GM20000 (cell line): ENCODE results near the gene FAM50A.
"Not testable (repeated sequence)": the region's sequence is repeated elsewhere in the genome, so short reads cannot be mapped to it uniquely, and the experiment has no call there.

Experiments
- DNase-seq: peaks from one replicate; pipeline ENCODE4 v3.0.0; 2012; ENCODE audit warnings: low spot score
- TF ChIP-seq, protein P1 (sequence below): IDR thresholded peaks from 2 replicates; pipeline ENCODE4 v1.5.1; 2012; ENCODE audit warnings: mild to moderate bottlenecking, control low read depth; ENCODE audit errors: extremely low read depth, missing control alignments

The FAM50A gene, protein sequence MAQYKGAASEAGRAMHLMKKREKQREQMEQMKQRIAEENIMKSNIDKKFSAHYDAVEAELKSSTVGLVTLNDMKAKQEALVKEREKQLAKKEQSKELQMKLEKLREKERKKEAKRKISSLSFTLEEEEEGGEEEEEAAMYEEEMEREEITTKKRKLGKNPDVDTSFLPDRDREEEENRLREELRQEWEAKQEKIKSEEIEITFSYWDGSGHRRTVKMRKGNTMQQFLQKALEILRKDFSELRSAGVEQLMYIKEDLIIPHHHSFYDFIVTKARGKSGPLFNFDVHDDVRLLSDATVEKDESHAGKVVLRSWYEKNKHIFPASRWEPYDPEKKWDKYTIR

DNA sequence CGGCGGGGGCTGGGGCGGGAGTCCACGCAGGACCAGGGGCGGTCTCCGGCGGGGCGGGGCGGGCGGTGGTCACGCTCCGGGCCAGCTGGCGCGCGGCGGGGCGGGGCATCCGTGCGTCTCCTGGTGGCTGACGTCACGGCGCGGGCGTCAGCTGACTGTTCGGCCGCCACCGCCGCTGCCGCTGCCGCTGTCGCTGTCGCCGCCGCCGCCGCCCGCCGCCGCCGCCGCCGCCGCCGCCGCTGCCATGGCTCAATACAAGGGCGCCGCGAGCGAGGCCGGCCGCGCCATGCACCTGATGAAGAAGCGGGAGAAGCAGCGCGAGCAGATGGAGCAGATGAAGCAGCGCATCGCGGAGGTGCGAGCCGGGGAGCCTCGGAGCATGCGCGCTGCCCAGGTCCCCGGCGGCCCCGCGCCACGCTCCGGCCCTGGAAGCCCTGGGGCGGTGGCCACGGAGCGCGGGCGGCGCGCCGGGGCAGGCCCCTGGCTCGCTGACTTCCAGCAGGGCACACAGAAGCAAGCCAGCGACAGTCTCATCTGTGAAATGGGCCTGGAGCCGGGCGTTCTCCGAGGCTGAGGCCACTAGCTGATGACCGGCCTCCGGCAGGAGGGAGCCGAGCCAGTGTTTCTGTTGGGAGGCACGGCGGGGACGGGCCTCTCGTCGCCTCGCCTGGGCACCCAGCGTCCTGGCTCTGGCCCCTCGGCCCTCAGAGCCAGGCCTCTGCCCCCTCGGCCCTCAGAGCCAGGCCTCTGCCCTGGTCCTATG lies at the start of gene FAM50A:
Gene FAM50A (plus strand): TSS at position 150 of the 763 bp plus-strand sequence. CDS start 95 bp downstream, at position 245.
- TF ChIP-seq, protein P1, sequence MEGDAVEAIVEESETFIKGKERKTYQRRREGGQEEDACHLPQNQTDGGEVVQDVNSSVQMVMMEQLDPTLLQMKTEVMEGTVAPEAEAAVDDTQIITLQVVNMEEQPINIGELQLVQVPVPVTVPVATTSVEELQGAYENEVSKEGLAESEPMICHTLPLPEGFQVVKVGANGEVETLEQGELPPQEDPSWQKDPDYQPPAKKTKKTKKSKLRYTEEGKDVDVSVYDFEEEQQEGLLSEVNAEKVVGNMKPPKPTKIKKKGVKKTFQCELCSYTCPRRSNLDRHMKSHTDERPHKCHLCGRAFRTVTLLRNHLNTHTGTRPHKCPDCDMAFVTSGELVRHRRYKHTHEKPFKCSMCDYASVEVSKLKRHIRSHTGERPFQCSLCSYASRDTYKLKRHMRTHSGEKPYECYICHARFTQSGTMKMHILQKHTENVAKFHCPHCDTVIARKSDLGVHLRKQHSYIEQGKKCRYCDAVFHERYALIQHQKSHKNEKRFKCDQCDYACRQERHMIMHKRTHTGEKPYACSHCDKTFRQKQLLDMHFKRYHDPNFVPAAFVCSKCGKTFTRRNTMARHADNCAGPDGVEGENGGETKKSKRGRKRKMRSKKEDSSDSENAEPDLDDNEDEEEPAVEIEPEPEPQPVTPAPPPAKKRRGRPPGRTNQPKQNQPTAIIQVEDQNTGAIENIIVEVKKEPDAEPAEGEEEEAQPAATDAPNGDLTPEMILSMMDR: no peak
- peak; percentile 94 for DNase-seq

DNA sequence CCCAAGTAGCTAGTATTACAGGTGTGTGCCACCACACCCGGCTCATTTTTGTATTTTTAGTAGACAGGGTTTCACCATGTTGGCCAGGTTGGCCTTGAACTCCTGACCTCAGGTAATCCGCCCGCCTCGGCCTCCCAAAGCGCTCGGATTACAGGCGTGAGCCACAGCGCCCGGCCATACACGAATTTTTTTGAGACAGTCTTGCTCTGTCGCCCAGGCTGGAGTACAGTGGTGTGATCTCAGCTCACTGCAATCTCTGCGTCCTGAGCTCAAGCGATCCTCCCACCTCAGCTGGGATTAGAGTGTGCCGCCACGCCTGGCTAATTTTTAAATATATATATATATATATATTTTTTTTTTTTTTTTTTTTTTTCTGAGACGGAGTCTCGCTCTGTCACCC lies 47.6 kb upstream of the FAM50A start:
- DNase-seq: not testable (repeated sequence)

DNA sequence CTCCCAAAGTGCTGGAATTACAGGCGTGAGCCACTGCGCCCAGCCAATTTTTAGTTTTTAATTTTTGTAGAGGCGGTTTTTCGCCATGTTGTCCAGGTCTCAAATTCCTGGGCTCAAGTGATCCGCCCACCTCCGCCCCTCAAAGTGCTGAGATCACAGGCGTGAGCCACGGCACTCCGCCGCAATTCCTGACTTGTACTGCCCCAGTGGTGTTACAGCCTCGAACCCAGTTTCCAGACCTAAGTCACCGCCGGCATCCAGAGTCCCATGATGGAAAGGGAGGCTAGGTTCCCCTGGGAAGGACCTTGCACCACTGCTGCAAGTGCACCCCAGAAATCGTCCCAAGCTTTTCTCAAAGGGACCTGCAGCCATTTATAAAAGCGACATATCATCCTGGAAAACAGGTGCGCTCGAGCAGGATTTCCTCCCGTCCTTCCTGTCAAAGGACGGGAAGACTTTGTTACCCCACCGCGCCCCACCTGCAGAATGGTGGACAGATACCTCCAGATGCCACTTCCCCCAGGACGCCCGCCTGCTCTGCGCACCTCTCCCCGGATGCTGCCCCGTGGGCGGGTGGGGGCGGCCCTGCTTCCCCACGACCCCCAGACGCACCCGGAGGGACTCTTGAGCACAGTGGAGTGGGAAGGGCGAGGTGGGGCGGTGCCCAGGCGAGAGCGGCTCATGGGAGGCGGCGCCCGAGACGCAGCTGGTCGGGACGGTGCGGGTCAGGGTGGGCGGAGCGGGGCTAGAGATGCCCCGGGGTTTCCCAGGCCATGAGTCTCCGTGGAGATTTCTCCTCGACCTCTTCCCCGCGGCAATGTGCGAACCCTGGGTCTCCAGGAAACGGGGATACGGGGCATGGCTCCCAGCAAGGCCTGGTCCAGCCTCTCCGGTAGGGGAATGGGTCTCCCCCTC lies 46.7 kb upstream of the FAM50A start:
- TF ChIP-seq, protein P1: no peak
- DNase-seq: peak; percentile 61

DNA sequence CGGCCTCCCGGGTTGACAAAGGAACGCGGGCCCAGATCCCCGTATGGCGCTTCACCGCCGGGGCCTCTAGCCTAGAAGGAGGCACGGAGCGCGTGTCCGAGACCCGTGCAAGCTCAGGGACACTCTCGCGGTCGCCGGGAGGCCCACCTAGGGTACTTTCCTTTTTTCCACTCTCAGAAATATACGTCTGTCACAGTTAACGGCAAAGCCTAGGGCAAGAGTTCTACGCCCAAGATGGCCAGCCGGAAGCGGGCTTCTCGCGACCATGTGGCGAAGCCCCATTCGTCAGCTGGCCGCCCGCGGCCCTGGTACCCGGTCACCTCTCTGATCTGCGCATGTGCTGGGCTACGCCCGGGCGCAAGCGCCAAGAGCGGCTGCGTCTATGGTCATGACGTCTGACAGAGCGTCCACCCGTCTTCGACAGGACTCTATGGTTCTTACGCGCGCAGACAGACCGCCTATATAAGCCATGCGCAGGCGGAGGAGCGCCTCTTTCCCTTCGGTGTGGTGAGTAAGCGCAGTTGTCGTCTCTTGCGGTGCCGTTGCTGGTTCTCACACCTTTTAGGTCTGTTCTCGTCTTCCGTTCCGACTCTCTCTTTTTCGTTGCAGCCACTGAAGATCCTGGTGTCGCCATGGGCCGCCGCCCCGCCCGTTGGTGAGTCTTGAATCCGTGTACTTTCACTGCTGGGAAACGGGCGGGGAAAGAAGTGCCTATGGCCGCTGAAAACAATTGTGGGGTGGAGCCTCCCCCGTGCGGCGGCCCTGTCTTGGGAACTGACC lies 45.9 kb upstream of the FAM50A start, which contains the start of gene RPL10:
Gene RPL10 (plus strand): TSS at position 490 of the 780 bp plus-strand sequence. CDS start 143 bp downstream, at position 633.
- DNase-seq: peak; percentile 91
- TF ChIP-seq, protein P1: no peak

DNA sequence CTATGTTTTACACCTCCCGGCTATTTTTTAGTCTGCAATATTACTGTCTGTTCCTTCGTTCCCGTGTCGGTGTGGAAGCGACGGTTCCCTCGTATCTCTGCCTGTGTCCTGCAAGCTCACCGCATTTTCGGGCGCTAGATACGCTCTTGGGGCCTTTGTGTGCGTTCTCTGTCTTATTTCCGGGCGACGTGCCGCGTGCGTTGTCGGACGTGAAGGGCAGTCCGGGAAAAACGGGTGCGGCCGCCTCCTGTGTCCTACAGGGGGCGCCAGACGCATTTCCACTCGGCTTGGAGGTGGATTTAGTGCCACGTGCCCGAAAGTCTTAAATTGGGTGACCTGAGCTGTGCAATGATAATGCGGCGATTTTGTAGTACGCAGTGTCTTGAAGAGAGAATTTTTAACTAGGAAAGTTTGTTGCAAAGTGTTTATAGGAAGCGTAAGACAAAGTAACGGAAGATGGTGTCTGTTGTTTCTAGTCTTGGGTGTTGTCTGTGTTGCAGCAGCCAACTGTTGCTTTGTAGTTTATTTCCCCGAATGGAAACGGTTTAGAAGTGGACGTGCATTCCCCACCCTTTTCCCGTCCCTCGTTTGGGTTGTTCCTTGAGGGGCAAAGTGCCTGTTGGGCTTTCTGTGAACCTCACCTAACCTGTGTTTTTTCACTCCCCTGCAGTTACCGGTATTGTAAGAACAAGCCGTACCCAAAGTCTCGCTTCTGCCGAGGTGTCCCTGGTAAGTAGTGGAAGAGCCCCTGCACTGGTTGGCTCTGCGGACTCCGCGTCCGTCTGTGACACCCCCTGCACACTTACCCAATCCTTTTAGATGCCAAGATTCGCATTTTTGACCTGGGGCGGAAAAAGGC lies 45.0 kb upstream of the FAM50A start:
- TF ChIP-seq, protein P1: peak; percentile 63
- DNase-seq: peak; percentile 57

DNA sequence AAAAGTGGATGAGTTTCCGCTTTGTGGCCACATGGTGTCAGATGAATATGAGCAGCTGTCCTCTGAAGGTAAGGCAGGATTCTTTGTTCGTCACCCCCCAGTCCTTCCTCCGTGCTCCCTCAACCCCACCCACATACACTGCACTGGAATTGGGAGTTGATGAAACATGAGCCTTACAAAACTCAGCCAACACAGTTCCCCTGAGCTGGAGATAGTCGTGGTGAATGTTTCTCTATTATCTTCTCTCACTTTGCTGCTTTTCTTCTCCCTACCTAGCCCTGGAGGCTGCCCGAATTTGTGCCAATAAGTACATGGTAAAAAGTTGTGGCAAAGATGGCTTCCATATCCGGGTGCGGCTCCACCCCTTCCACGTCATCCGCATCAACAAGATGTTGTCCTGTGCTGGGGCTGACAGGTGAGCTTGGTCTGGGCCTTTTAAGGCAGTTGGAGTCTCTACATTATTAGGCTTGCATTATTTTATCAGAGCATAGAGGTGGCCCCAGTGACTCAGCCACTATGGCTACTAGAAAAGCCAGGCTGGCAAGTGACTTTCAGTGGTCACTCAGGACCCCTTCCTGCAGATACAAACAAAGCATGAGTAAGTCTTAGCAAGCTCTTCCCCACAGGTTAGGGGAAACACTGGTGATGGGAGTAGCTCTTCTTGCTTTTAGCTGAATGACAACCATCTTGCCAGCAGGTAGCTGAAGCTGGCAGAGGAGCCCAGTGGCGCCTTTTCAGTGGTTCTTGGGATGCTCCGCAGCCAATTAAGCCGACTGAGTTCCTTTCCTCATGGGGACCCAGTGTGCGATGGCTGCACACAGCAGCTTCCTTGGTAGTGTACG lies 44.2 kb upstream of the FAM50A start:
- no peak for DNase-seq
- TF ChIP-seq, protein P1: no peak

DNA sequence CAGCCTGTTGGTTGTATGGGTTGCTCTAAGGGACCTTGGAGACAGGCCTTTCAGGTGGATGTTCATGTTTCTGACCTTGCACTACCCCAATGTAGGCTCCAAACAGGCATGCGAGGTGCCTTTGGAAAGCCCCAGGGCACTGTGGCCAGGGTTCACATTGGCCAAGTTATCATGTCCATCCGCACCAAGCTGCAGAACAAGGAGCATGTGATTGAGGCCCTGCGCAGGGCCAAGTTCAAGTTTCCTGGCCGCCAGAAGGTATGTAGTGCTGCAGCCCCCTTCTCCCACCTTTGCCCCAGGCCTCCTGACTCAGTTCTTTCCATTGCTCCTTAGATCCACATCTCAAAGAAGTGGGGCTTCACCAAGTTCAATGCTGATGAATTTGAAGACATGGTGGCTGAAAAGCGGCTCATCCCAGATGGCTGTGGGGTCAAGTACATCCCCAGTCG lies 43.5 kb upstream of the FAM50A start:
- not testable (repeated sequence) for DNase-seq
